Fibroblast of lung (primary cell): Measurements from ENCODE around the gene COMMD3. TPM values are rescaled to one million over a fixed set of nuclear protein-coding genes. Genes with fewer than 3 reads are reported as not detected.

Experiments
- DNase-seq, 2 donors: peaks; one replicate each; pipeline versions ENCODE4 v3.0.0 to v3.0.0-alpha.2; 2010; ENCODE audit warnings: low read depth in 2 of 2
- H2AFZ ChIP-seq: 2 replicates; pipeline ENCODE4 v1.5.1; 2012; ENCODE audit warnings: low read length, control low read depth, inconsistent platforms
- H3K27ac ChIP-seq: 2 replicates; pipeline ENCODE4 v1.5.1; 2011; ENCODE audit warnings: low read length, control low read depth; ENCODE audit not compliant: insufficient read depth
- H3K27me3 ChIP-seq: 2 replicates; pipeline ENCODE4 v1.5.1; 2011; ENCODE audit warnings: mild to moderate bottlenecking, low read length; ENCODE audit not compliant: control insufficient read depth, insufficient read depth
- H3K36me3 ChIP-seq: 2 replicates; pipeline ENCODE4 v1.5.1; 2011; ENCODE audit warnings: low read length; ENCODE audit not compliant: control insufficient read depth, insufficient read depth
- H3K4me1 ChIP-seq: 2 replicates; pipeline ENCODE4 v1.5.1; 2011; ENCODE audit warnings: low read length; ENCODE audit not compliant: control insufficient read depth, insufficient read depth; ENCODE audit errors: extremely low read depth
- H3K4me2 ChIP-seq: 2 replicates; pipeline ENCODE4 v1.5.1; 2011; ENCODE audit warnings: low read length, control low read depth; ENCODE audit not compliant: insufficient read depth; ENCODE audit errors: extremely low read depth
- H3K4me3 ChIP-seq, 4 experiments: fragments of 200-600 bp in 1 of 4; sonication (generic) in 1 of 4; replicated peaks in 1 of 4; 2 replicates each; pipeline ENCODE4 v1.5.1; 2011 to 2016; ENCODE audit warnings: low read length in 4 of 4, low read depth in 3 of 4, mild to moderate bottlenecking in 3 of 4, control low read depth in 2 of 4, inconsistent platforms in 1 of 4, mixed read lengths in 1 of 4; ENCODE audit not compliant: insufficient read depth in 1 of 4; ENCODE audit errors: control extremely low read depth in 1 of 4
- H3K79me2 ChIP-seq: 2 replicates; pipeline ENCODE4 v1.5.1; 2012; ENCODE audit warnings: mild to moderate bottlenecking, low read length, inconsistent platforms; ENCODE audit not compliant: control insufficient read depth, insufficient read depth
- H3K9ac ChIP-seq: 2 replicates; pipeline ENCODE4 v1.5.1; 2011; ENCODE audit warnings: mild to moderate bottlenecking, low read length, control low read depth; ENCODE audit not compliant: insufficient read depth
- H3K9me3 ChIP-seq: 2 replicates; pipeline ENCODE4 v1.5.1; 2012; ENCODE audit warnings: low read depth, low read length; ENCODE audit not compliant: control insufficient read depth, insufficient read depth
- H4K20me1 ChIP-seq: 2 replicates; pipeline ENCODE4 v1.5.1; 2011; ENCODE audit warnings: low read length; ENCODE audit not compliant: control insufficient read depth, insufficient read depth; ENCODE audit errors: extremely low read depth
- CTCF ChIP-seq, 2 donors: IDR thresholded peaks in 1 of 2; conservative IDR thresholded peaks in 1 of 2; 1 replicate in 1 of 2; 2 replicates in 1 of 2; pipeline ENCODE4 v1.5.1; 2011 to 2012; ENCODE audit warnings: low read length in 2 of 2, control low read depth in 1 of 2, inconsistent platforms in 1 of 2, low read depth in 1 of 2, mild to moderate bottlenecking in 1 of 2
- EZH2 ChIP-seq: IDR thresholded peaks from 2 replicates; pipeline ENCODE4 v1.5.1; 2012; ENCODE audit warnings: low read length, control low read depth, mild to moderate bottlenecking; ENCODE audit errors: missing control alignments
- polyA plus RNA-seq, 2 donors: library from polyadenylated mRNA; depleted of rRNA in 1 of 2; stranded (reverse) in 1 of 2; unstranded in 1 of 2; fragments of >200 nt; gene quantifications; 2 replicates each; pipeline ENCODE4 v1.2.1, GENCODE V29; 2011 to 2012; ENCODE audit warnings: missing spikeins in 1 of 2
- total RNA-seq: library from RNA; depleted of rRNA; stranded (reverse); fragments of >200 nt; gene quantifications from 2 replicates; pipeline ENCODE4 v1.2.1, GENCODE V29; 2014

The COMMD3 gene
- total and polyA plus RNA-seq, 2 donors (not counting 1 experiment from before 2014, with no cell fraction given), result 39.0 to 42.3 TPM

GRCh38 chr10:22321924-22322640 is 5.9 kb downstream of the COMMD3 start:
- H3K4me1 ChIP-seq, result no peaks in the 10 kb centered on the region
- H2AFZ ChIP-seq, result no peak overlapping the region
- H4K20me1 ChIP-seq, result peaks cover 3% of the 10 kb centered on the region
- H3K9ac ChIP-seq, result no peak overlapping the region
- peaks cover 20% of the 10 kb centered on the region for H3K27me3 ChIP-seq
- peak overlapping the region; percentile 40 to 74 (median 62) for H3K4me3 ChIP-seq
- peaks cover 4% of the 10 kb centered on the region for H3K79me2 ChIP-seq
- DNase-seq, result no peak
- H3K36me3 ChIP-seq, result no peaks in the 10 kb centered on the region
- TF ChIP-seq CTCF (conservative IDR thresholded peaks at IDR 0.05 in 1 of 2, IDR thresholded peaks at IDR 0.05 in 1 of 2; ENCODE audit: low read depth in 1 of 2, low read length in 2 of 2) (no peak), EZH2 (peak; percentile 100)
- no peak overlapping the region for H3K27ac ChIP-seq
- peak overlapping the region; percentile 61 for H3K4me2 ChIP-seq
- no peaks in the 10 kb centered on the region for H3K9me3 ChIP-seq

GRCh38 chr10:22322641-22323160 is 6.5 kb downstream of the COMMD3 start:
- no peak for DNase-seq
- H3K4me1 ChIP-seq, result no peaks in the 10 kb centered on the region
- H3K4me2 ChIP-seq, result peak overlapping the region; percentile 61
- peaks cover 20% of the 10 kb centered on the region for H3K27me3 ChIP-seq
- peaks cover 3% of the 10 kb centered on the region for H4K20me1 ChIP-seq
- no peaks in the 10 kb centered on the region for H3K36me3 ChIP-seq
- H3K27ac ChIP-seq, result no peak overlapping the region
- H3K79me2 ChIP-seq, result peaks cover 4% of the 10 kb centered on the region
- H2AFZ ChIP-seq, result no peak overlapping the region
- H3K9me3 ChIP-seq, result no peaks in the 10 kb centered on the region
- H3K9ac ChIP-seq, result no peak overlapping the region
- H3K4me3 ChIP-seq, result peak overlapping the region; percentile 40 to 74 (median 62)
- no peak for TF ChIP-seq EZH2

- peak; percentile 3 for TF ChIP-seq EZH2
- TF ChIP-seq CTCF (conservative IDR thresholded peaks at IDR 0.05 in 1 of 2, IDR thresholded peaks at IDR 0.05 in 1 of 2; ENCODE audit: low read depth in 1 of 2, low read length in 2 of 2), result no peak
- Histone ChIP-seq H3K4me3 (no peak overlapping the region), H3K79me2 (peaks cover 4% of the 10 kb centered on the region), H3K4me1 (no peaks in the 10 kb centered on the region), H3K27me3 (peaks cover 20% of the 10 kb centered on the region), H3K9me3 (no peaks in the 10 kb centered on the region), H3K4me2 (no peak overlapping the region), H2AFZ (no peak overlapping the region), H4K20me1 (peaks cover 3% of the 10 kb centered on the region), H3K36me3 (no peaks in the 10 kb centered on the region), H3K9ac (no peak overlapping the region), H3K27ac (no peak overlapping the region)
- no peak for DNase-seq
Measured at GRCh38 chr10:22323538-22324305, 7.5 kb downstream of the COMMD3 start.
